Effector memory CD4-positive, alpha-beta T cell (primary cell): Measurements from ENCODE around the gene SESTD1.

Source experiments
- DNase-seq, 3 donors: peaks; one replicate each; pipeline ENCODE4 v3.0.0-alpha.2; 2020
- H3K27ac ChIP-seq: 2 replicates; pipeline ENCODE4 v1.7.0; 2013; ENCODE audit warnings: mild to moderate bottlenecking, low read length, moderate library complexity; ENCODE audit not compliant: insufficient read depth, poor library complexity, severe bottlenecking
- H3K27me3 ChIP-seq: replicated peaks from 2 replicates; pipeline ENCODE4 v1.7.0; 2013; ENCODE audit warnings: mild to moderate bottlenecking, low read length; ENCODE audit not compliant: insufficient read depth, control insufficient read depth, poor library complexity, severe bottlenecking
- H3K36me3 ChIP-seq: 2 replicates; pipeline ENCODE4 v1.7.0; 2013; ENCODE audit warnings: mild to moderate bottlenecking, low read length, moderate library complexity; ENCODE audit not compliant: control insufficient read depth, insufficient read depth
- H3K4me1 ChIP-seq: 2 replicates; pipeline ENCODE4 v1.7.0; 2013; ENCODE audit warnings: low read length, mild to moderate bottlenecking; ENCODE audit not compliant: control insufficient read depth, insufficient read depth, poor library complexity, severe bottlenecking
- H3K4me3 ChIP-seq: 2 replicates; pipeline ENCODE4 v1.7.0; 2013; ENCODE audit warnings: low read length, low read depth, mild to moderate bottlenecking; ENCODE audit not compliant: insufficient read depth, poor library complexity, severe bottlenecking
- H3K9me3 ChIP-seq: 2 replicates; pipeline ENCODE4 v1.7.0; 2013; ENCODE audit warnings: mild to moderate bottlenecking, low read length, moderate library complexity; ENCODE audit not compliant: control insufficient read depth

SESTD1 gene

GRCh38 chr2:179172894-179173293 is 91.7 kb downstream of the SESTD1 start:
- Histone ChIP-seq H3K9me3 (no peaks in the 10 kb centered on the region), H3K4me3 (no peak overlapping the region), H3K27ac (no peak overlapping the region), H3K4me1 (no peaks in the 10 kb centered on the region), H3K36me3 (no peaks in the 10 kb centered on the region), H3K27me3 (no peaks in the 10 kb centered on the region)
- no peak for DNase-seq

GRCh38 chr2:179171371-179171770 is 93.3 kb downstream of the SESTD1 start:
- no peaks in the 10 kb centered on the region for H3K36me3 ChIP-seq
- H3K27me3 ChIP-seq: no peaks in the 10 kb centered on the region
- H3K27ac ChIP-seq: no peak overlapping the region
- no peaks in the 10 kb centered on the region for H3K4me1 ChIP-seq
- no peak for DNase-seq
- H3K4me3 ChIP-seq: no peak overlapping the region
- H3K9me3 ChIP-seq: no peaks in the 10 kb centered on the region

- H3K9me3 ChIP-seq: no peaks in the 10 kb centered on the region
- no peak for DNase-seq
- H3K36me3 ChIP-seq: no peaks in the 10 kb centered on the region
- no peaks in the 10 kb centered on the region for H3K27me3 ChIP-seq
- no peak overlapping the region for H3K27ac ChIP-seq
- no peak overlapping the region for H3K4me3 ChIP-seq
- no peaks in the 10 kb centered on the region for H3K4me1 ChIP-seq
These were observed 93.7 kb downstream of the SESTD1 start for GRCh38 chr2:179170901-179171300.

GRCh38 chr2:179165356-179166000 is 99.2 kb downstream of the SESTD1 start:
- no peaks in the 10 kb centered on the region for H3K27me3 ChIP-seq
- DNase-seq: no peak
- no peak overlapping the region for H3K4me3 ChIP-seq
- no peaks in the 10 kb centered on the region for H3K9me3 ChIP-seq
- H3K36me3 ChIP-seq: no peaks in the 10 kb centered on the region
- no peak overlapping the region for H3K27ac ChIP-seq
- H3K4me1 ChIP-seq: no peaks in the 10 kb centered on the region

- no peak overlapping the region for H3K4me3 ChIP-seq
- no peaks in the 10 kb centered on the region for H3K4me1 ChIP-seq
- DNase-seq: no peak
- no peak overlapping the region for H3K27ac ChIP-seq
- no peaks in the 10 kb centered on the region for H3K27me3 ChIP-seq
- no peaks in the 10 kb centered on the region for H3K9me3 ChIP-seq
- H3K36me3 ChIP-seq: no peaks in the 10 kb centered on the region
These were observed 123.4 kb downstream of the SESTD1 start for GRCh38 chr2:179141206-179141605.

GRCh38 chr2:179140571-179140970 is 124.1 kb downstream of the SESTD1 start:
- no peak for DNase-seq
- Histone ChIP-seq H3K4me1 (no peaks in the 10 kb centered on the region), H3K27me3 (no peaks in the 10 kb centered on the region), H3K36me3 (no peaks in the 10 kb centered on the region), H3K9me3 (no peaks in the 10 kb centered on the region), H3K27ac (no peak overlapping the region), H3K4me3 (no peak overlapping the region)

GRCh38 chr2:179139506-179139905 is 125.1 kb downstream of the SESTD1 start:
- no peaks in the 10 kb centered on the region for H3K4me1 ChIP-seq
- H3K27me3 ChIP-seq: no peaks in the 10 kb centered on the region
- DNase-seq: no peak
- no peaks in the 10 kb centered on the region for H3K9me3 ChIP-seq
- H3K27ac ChIP-seq: no peak overlapping the region
- no peaks in the 10 kb centered on the region for H3K36me3 ChIP-seq
- no peak overlapping the region for H3K4me3 ChIP-seq

- Histone ChIP-seq H3K36me3 (no peaks in the 10 kb centered on the region), H3K4me3 (no peak overlapping the region), H3K27me3 (no peaks in the 10 kb centered on the region), H3K9me3 (no peaks in the 10 kb centered on the region), H3K4me1 (no peaks in the 10 kb centered on the region), H3K27ac (no peak overlapping the region)
- DNase-seq: no peak
These were observed 127.4 kb downstream of the SESTD1 start for GRCh38 chr2:179137200-179137759.

- no peak for DNase-seq
- H3K27ac ChIP-seq: no peak overlapping the region
- H3K4me3 ChIP-seq: no peak overlapping the region
- H3K36me3 ChIP-seq: no peaks in the 10 kb centered on the region
- H3K9me3 ChIP-seq: no peaks in the 10 kb centered on the region
- H3K27me3 ChIP-seq: no peaks in the 10 kb centered on the region
- H3K4me1 ChIP-seq: no peaks in the 10 kb centered on the region
These were observed 131.6 kb downstream of the SESTD1 start for GRCh38 chr2:179133016-179133415.

- H3K4me1 ChIP-seq: no peaks in the 10 kb centered on the region
- no peak overlapping the region for H3K27ac ChIP-seq
- no peaks in the 10 kb centered on the region for H3K9me3 ChIP-seq
- no peaks in the 10 kb centered on the region for H3K27me3 ChIP-seq
- H3K4me3 ChIP-seq: no peak overlapping the region
- DNase-seq: no peak
- H3K36me3 ChIP-seq: no peaks in the 10 kb centered on the region
These were observed 132.6 kb downstream of the SESTD1 start for GRCh38 chr2:179132076-179132475.
